ENCODE data around the gene TBX2.

The TBX2 gene

GRCh38 chr17:61452301-61453290 lies 53.0 kb downstream of the TBX2 start, which contains the start of gene TBX4:
TBX4 (plus strand) TSS chr17:61452422; CDS start chr17:61456491, 4,069 bp downstream.
- DNase-seq (ENCODE audit: low read depth in 2 of 2, low spot score in 1 of 2), result no peak

DNA sequence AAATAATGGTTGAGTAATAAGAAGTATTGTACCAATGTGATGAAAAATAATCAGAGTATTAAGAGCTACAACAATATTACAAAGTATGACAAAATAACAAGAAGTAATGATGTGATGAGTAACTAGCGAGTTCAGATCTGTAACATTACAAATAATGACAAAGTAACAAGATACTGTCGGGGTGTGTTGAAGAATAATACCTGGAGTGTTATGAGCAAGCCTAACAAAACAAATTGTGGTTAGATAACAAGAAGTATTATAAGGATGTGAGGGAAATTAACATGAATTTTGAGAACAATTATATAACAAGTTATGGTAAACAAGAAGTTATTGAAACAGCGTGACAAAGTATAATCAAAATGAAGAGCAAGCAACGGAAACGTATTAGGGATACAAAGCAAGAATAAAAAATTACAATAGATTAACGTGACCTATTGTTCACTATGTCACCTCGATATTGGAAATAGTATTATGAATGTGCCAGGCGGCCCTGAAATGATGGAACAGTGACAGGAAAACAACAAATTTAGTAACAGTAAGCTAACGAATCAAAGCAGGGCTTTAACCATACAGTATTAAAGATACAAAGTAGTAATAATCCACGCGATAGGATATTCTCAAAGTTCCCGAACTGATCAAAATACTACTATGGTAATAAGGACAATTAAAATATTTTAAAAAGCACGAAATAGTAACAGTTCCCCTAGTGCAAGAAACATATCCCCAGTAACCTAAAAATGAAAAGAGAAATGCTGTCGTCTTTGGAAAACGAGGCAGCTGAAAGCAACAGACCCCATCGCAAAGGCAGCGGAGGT lies 54.1 kb downstream of the TBX2 start:
- no peak for DNase-seq (ENCODE audit: low read depth in 2 of 2, low spot score in 1 of 2)

GRCh38 chr17:61454381-61455323 lies 55.0 kb downstream of the TBX2 start:
- no peak for DNase-seq (ENCODE audit: low read depth in 2 of 2, low spot score in 1 of 2)

- no peak for DNase-seq (ENCODE audit: low read depth in 2 of 2, low spot score in 1 of 2)
These were observed 55.8 kb downstream of the TBX2 start for GRCh38 chr17:61455324-61456060.

GRCh38 chr17:61456061-61456681 lies 56.5 kb downstream of the TBX2 start:
- no peak for DNase-seq (ENCODE audit: low read depth in 2 of 2, low spot score in 1 of 2)

DNA sequence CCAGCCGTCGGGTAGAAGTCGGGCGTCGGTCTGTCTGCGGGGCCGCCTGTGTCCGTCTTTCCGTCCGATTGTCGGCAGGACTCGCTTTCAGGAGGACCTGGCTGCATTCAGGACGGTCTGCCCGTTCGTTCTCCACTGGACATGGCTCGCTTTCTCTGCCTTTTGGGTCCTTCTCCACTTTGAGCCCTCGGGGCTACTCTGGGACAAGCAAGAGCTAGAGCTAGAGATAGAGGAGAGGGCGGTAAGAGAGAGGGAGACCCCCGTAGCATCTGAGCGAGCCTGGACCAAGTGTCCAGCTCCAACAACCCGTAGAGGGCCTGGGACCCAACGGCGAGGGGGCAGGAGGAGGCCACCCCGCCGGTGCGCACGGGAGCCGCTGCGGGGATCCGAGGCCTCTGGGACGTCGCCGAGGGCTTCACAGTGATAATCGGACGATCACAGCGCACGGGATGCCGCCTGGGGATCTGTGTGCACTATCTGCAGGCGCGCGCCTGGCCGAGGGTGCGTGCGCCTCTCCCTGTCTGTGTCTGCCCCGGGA lies 57.1 kb downstream of the TBX2 start:
- no peak for DNase-seq (ENCODE audit: low read depth in 2 of 2, low spot score in 1 of 2)

- no peak for DNase-seq (ENCODE audit: low read depth in 2 of 2, low spot score in 1 of 2)
These were observed 57.8 kb downstream of the TBX2 start for GRCh38 chr17:61457226-61457983.

DNA sequence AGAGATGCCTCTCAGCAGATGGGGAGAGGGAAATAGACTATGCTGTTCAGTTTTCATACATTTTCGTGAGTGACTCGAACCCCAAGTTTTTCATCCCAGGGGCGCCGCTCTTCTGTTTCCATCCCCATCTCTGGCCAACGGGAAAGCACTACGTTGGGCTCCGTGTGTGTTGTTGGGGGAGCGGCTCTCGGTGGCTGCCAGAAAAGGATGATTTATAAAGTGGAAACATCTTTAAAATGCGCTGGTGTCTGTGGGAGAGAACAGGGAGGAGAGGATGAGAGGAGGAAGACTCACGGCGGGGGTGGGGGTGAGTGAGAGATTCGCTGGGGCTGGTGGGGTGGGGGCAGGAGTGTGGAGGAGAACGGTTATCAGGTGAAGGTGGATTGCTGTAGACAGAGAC lies 58.4 kb downstream of the TBX2 start:
- DNase-seq (ENCODE audit: low read depth in 2 of 2, low spot score in 1 of 2), result no peak

DNA sequence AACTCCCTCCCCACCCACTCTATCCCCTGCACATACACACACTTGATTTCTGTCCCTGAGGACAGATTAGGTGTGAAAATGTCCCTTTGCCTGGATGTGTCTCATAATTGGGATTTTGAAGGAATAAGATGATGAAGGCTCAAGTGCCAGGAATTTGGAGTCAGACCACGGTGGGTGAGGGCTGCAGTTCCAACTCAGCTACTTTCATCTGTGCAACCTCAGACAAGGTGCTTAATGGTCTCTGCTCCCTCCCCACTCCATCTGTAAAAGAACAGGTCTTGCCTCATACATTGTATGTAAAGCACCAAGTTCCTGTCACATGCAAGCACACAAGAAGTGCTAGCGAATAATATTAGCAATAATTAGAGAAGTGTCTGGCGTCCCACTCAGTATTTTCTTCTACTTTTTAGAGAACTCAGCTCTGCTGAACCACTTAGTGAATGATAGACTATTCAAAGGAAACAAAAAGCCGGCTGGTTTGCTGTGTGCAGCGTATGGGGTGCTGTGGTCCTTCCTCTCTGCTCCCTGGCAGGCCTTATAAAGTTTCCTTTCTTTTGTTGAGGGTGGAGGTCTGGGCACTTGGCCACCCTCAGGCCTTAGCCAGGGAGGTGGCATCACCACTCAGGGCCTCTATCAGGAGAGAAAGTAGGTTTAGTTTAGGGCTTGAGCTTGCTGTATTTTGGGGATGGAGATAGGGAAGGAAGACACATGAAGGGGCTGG lies 58.9 kb downstream of the TBX2 start:
- DNase-seq (ENCODE audit: low read depth in 2 of 2, low spot score in 1 of 2), result no peak

Measured in stimulated activated CD8-positive, alpha-beta memory T cell treated with anti-CD3 and anti-CD28 coated beads, Interleukin-4, amount 100 ng/mL, for 1 hour (primary cell).